Bronchial smooth muscle cell (primary cell): ENCODE measurements around the gene EEPD1. TPM values are rescaled to one million over a fixed set of nuclear protein-coding genes. Genes with fewer than 3 reads are reported as not detected.

ENCODE experiments used
- total RNA-seq: library from RNA; depleted of rRNA; stranded (reverse); fragments of >200 nt; gene quantifications from 2 replicates; pipeline ENCODE4 v1.2.1, GENCODE V29; 2014

Gene EEPD1
- total RNA-seq = 7.1 and 13.0 TPM in 2 replicates

GRCh38 chr7:36152756-36153570 is at the start of gene EEPD1:
Gene EEPD1, plus strand, starts transcription at chr7:36153254. Its CDS starts 1,071 bp downstream, at chr7:36154325.

Other genes with a start within 250 kb of the EEPD1 start
- gene ANLN, start 236.6 kb downstream of the EEPD1 start, total RNA-seq = 2.1 and 10.9 TPM in 2 replicates